Retina (tissue), 1 donor: Measurements from ENCODE around the gene HMBS.

Experiments
- DNase-seq: peaks from one replicate; pipeline ENCODE4 v3.0.0-alpha.2; 2016

The HMBS gene

DNA sequence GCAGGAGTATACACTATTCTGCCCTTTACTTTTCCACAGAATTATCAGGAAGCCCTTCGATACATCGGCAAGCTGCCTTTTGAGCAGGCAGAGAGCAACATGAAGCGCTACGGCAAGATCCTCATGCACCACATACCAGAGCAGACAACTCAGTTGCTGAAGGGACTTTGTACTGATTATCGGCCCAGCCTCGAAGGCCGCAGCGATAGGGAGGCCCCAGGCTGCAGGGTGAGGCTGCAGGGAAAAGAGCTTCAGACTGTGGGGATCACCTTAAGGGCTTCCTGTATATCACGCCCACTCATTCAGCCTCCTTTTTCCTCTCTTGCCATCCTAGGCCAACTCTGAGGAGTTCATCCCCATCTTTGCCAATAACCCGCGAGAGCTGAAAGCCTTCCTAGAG, 6.8 kb upstream of the HMBS start:
- no peak for DNase-seq

DNA sequence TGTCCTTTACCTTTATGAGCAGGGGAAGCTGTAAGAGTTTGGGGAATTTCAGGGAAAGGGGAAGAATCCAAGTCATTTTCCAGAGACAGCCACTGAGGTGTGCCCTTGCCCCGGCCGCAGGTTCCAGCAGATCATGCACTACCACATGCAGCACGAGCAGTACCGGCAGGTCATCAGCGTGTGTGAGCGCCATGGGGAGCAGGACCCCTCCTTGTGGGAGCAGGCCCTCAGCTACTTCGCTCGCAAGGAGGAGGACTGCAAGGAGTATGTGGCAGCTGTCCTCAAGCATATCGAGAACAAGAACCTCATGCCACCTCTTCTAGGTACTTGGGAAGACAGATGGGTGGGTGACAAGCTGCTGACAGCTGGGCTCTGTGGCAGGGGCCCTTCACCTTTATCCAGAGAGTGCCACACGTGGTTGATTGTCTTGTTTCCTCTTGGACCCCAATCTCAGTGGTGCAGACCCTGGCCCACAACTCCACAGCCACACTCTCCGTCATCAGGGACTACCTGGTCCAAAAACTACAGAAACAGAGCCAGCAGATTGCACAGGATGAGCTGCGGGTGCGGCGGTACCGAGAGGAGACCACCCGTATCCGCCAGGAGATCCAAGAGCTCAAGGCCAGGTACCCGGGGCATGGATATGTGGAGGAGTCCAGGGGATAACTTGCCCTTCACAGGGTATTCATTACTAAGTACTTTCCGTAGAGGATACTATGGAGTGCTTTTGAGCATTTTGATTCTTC, 5.8 kb upstream of the HMBS start:
- DNase-seq, result no peak

GRCh38 chr11:119081682-119082260, 2.9 kb upstream of the HMBS start:
- no peak for DNase-seq

- no peak for DNase-seq
These were observed 761 bp downstream of the HMBS start for GRCh38 chr11:119085437-119085847.

DNA sequence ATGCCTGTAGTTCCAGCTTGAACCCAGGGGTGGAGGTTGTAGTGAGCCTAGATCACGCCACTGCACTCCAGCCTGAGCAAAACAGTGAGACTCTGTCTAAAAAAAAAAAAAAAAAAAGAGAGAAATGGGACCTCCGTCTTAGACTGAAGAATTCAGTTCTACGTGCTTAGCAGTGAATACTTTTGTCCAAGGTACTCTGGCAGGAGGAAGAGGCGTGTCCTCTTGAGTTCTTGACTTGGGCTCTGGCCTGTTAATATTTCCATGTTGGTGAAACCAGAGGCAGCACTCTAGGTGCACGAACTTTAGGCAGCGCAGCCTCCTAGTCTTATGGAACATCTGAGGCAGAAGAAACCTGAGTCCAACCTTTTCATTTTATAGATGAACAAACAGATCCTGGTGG, 2.4 kb downstream of the HMBS start:
- DNase-seq, result no peak

GRCh38 chr11:119087747-119088241, 3.1 kb downstream of the HMBS start:
- DNase-seq, result no peak

- no peak for DNase-seq
These were observed 3.7 kb downstream of the HMBS start for GRCh38 chr11:119088406-119088805.

DNA sequence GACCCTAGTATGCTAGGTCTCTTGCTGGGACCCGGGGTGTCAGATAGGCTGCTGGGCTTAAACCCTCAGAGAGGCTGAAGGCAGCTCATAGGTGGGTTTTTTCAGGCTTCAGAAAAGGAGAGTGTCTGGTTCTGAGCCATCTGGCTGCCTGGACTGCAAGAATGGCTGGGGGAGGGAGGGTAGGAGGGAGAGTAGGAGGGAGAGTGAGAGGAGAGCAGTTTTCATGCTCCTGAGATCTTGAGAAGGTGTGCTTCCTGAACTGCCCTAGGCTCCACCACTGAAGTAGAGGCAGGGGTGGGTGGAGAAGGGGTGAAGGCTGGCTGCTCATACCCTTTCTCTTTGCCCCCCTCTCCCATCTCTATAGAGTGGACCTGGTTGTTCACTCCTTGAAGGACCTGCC, 4.6 kb downstream of the HMBS start:
- no peak for DNase-seq

- DNase-seq, result no peak
These were observed 6.5 kb downstream of the HMBS start for GRCh38 chr11:119091178-119091577.

- no peak for DNase-seq
These were observed 7.5 kb downstream of the HMBS start for GRCh38 chr11:119091966-119092879.

DNA sequence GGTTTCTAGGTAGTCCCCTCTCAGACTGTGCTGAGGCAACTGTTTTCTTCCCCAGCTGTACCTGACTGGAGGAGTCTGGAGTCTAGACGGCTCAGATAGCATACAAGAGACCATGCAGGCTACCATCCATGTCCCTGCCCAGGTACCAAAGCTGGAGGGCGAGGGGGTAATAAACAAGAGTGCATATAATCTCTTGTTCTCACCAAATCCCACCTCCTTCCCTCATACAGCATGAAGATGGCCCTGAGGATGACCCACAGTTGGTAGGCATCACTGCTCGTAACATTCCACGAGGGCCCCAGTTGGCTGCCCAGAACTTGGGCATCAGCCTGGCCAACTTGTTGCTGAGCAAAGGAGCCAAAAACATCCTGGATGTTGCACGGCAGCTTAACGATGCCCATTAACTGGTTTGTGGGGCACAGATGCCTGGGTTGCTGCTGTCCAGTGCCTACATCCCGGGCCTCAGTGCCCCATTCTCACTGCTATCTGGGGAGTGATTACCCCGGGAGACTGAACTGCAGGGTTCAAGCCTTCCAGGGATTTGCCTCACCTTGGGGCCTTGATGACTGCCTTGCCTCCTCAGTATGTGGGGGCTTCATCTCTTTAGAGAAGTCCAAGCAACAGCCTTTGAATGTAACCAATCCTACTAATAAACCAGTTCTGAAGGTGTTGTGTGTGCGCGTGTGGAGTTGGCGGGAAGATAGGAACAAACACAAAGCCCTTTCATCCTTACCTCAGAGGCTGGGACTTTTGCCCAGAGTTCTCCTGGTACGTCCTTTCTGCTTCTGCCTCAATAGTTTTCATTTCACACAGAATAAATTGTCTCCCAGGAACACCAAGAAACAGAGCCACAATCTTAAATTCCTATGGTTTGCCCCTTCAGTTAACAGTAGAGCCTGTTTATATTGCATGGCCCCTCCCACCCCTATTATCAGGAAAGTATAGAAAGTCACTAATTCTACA, 8.5 kb downstream of the HMBS start:
- DNase-seq, result no peak

DNA sequence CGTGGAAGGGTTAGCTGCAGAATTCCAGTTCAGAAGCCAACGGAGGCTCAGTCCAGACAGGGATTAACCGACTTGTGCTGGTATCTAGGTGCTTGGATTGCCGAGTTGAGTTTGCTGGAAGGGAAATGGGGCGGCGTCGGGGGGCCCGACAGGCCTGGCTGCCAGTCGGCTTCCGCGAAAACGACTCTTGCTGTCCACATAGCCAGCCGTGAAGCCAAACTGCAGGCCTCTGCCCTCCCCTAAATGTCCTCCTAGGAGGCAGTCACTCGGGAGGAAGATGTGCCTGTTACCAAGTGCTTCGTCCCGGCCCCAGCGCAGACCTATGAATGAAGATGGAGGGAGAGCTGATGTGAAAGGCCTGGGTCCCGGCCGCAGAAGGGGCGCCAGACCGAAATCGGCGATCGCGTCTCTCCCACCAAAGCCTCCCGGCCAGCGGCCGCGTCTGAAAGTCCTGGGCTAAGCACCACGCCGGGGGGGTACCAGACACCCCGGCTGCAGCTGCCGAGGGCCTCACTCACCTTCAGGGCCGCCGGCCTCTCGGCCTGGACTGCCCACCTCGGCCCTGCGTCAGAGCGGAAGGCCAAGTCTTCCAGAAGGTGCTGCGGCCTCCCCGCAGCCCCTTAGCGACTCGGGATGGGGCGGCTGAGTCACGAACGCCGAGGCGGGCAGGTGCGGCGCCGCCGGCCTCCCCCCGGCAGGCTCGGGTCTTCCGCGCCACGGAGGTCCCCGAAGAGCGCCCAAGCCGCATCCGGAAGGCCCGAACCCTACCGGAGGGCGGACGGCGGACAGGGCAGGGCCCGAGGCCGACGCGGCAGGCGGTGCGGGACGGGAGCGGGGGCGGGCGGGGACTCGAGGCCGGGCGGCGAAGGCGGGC, 9.5 kb downstream of the HMBS start:
- peak; percentile 75 for DNase-seq

- DNase-seq, result no peak
These were observed 10.1 kb downstream of the HMBS start for GRCh38 chr11:119094816-119095065.

DNA sequence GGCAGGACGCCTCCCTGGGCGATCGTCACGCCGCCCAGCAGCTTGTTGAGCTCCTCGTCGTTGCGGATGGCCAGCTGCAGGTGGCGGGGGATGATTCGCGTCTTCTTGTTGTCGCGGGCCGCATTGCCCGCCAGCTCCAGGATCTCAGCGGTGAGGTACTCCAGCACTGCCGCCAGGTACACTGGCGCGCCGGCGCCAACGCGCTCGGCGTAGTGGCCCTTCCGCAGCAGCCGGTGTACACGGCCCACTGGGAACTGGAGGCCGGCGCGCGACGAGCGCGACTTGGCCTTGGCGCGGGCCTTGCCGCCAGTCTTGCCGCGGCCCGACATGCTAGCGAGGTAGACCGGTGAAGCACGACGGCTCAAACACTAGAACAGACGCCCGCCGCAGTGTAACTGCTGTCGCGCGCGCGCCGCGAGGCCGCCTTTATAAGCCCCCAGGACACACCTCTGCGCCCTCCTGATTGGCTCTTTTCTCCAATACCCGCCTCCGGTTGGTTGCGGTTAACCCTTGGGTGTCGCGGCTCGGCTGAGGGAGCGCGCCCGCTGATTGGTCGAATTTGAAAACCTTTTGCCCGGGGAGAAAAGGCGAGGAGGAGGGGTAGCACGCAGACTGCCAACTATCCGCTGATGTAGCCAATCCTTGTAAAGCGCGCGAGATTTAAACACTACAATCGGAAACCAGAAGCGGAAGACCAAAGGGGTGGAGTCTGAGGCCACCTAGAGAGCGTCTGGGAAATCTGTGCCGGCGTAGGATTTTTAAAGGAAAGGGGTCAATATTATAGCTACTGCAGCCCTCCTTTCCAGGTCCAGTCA, 10.6 kb downstream of the HMBS start:
- DNase-seq, result peak; percentile 99

DNA sequence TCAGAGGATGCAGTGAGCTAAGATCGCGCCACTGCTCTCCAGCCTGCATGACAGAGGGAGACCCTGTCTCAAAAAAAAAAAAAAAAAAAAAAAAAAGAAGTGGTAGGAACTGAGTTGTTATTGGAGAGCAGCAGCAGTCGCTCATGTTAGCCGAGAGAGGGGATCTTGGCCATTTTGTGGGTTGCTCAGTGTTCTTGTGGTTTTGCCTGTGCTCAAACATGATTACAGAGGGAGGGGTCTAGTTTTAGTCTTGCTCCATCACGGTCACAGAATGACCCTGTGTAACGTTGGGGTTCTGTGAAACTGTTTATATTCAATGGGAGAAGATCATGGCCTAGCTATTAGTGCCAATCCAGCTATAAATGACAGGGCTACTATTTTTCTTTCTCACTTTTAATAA, 15.0 kb downstream of the HMBS start:
- DNase-seq, result no peak

- DNase-seq, result no peak
These were observed 15.7 kb downstream of the HMBS start for GRCh38 chr11:119100246-119100970.

- DNase-seq, result no peak
These were observed 16.5 kb downstream of the HMBS start for GRCh38 chr11:119100994-119101758.

- peak; percentile 97 for DNase-seq
These were observed 17.2 kb downstream of the HMBS start, which contains the start of gene DPAGT1 for GRCh38 chr11:119101759-119102423. DPAGT1 (minus strand) TSS chr11:119101853; CDS start chr11:119101655, 198 bp downstream.
